ENCODE measurements around the gene CLDN3. TPM values are rescaled to one million over a fixed set of nuclear protein-coding genes. Genes with fewer than 3 reads are reported as not detected.

Gene CLDN3, protein sequence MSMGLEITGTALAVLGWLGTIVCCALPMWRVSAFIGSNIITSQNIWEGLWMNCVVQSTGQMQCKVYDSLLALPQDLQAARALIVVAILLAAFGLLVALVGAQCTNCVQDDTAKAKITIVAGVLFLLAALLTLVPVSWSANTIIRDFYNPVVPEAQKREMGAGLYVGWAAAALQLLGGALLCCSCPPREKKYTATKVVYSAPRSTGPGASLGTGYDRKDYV
- total RNA-seq: not detected

DNA sequence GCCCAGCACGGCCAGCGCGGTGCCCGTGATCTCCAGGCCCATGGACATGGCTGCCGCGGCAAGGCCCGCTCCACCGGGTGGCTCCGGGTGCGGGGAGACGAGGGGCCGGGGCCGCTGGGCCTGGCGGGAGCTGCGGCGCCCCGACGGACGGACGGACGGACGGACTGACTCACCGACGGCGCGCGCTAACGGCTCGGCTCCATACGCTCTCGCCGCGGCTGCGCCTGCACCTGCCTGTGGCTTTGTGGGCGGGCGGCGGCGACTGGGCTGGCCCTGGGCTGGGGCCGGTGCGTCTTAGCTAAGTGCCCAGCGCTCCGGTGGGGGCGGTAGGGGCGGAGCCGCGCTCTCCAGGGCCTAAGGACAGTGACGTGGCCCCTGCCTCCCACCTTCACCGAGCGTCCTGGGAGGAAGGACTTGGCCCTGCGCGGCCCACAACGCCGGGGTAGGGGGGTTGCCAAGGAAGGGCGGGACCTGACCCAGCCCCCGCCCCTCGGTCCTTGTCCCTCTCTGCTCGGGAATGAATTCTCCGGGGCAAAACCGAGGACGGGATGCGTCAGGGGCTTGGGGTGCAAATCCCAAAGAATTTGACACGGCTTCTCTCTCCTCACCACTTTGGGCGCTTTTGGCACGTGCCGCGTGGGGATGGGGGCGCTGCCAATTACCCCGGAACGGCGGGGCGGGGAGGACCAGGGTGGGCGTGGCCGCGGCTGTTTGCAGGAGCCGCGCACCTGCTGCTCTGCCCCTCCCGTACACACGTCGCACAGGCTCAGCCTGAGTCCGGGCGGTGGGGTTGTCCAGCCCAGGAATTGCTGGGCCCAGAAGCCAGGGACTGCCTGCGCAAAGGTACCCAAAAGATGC is at the start of gene CLDN3:
TSS of gene CLDN3 (minus strand) at position 269 of the 858 bp plus-strand sequence. CDS start at position 48, 221 bp downstream.
- TF ChIP-seq, protein P1, sequence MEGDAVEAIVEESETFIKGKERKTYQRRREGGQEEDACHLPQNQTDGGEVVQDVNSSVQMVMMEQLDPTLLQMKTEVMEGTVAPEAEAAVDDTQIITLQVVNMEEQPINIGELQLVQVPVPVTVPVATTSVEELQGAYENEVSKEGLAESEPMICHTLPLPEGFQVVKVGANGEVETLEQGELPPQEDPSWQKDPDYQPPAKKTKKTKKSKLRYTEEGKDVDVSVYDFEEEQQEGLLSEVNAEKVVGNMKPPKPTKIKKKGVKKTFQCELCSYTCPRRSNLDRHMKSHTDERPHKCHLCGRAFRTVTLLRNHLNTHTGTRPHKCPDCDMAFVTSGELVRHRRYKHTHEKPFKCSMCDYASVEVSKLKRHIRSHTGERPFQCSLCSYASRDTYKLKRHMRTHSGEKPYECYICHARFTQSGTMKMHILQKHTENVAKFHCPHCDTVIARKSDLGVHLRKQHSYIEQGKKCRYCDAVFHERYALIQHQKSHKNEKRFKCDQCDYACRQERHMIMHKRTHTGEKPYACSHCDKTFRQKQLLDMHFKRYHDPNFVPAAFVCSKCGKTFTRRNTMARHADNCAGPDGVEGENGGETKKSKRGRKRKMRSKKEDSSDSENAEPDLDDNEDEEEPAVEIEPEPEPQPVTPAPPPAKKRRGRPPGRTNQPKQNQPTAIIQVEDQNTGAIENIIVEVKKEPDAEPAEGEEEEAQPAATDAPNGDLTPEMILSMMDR (IDR thresholded peaks at IDR 0.05; ENCODE audit: low read depth): no peak

DNA sequence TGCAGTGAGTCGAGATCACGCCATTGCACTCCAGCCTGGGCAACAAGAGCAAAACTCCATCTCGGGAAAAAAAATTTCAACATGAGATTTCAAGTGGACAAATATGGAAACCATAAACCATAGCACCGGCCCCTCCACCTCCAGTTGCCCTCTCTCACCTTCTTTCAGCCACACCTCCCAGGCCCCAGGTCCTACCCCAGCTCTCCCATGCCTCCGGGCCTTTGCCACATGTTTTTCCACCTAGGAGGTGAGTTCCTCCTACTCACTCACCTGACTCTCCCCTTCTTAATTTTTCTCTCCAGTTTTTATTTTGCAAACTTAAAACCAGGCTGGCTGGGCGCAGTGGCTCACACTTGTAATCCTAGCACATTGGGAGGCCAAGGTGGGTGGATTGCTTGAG is 47.1 kb upstream of the CLDN3 start:
- TF ChIP-seq, protein P1 (IDR thresholded peaks at IDR 0.05; ENCODE audit: low read depth): no peak

DNA sequence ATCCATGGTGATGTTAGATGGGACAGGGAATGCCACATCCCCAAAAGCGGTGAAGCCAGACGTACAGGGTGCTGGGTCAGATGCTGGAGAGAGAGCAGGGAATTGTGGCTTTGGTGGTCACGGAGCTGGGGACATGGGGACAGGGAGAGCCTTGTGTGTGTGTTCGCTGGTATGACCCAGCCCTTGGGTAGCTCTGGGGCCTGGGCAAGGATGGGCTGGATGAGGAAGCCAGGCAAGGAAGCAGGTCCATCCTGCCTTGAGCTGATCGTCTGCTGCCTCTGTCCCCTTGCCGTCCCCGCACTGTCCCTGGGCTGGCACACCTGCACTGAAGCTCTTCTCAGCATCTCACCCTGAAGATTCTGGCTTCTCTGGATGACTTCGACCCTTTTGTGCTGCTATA is 45.4 kb upstream of the CLDN3 start:
- TF ChIP-seq, protein P1 (IDR thresholded peaks at IDR 0.05; ENCODE audit: low read depth): no peak

DNA sequence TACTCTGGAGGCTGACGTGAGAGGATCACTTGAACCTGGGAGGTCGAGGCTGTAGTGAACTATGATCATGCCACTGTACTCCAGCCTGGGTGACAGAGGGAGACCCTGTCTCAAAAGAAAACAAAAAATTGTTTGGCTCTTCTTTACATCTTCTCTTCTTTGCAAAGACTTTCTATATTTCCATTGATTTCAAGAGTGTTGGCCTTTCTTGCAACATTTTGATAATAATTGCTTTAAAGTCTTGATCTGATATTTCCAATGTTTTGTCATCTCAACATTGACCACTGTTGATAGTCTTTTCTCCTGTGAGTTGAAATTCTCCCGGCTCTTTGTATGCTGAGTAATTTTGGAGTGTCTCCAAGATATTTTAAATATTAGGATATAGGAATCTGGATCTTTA is 42.9 kb upstream of the CLDN3 start:
- TF ChIP-seq, protein P1 (IDR thresholded peaks at IDR 0.05; ENCODE audit: low read depth): no peak

DNA sequence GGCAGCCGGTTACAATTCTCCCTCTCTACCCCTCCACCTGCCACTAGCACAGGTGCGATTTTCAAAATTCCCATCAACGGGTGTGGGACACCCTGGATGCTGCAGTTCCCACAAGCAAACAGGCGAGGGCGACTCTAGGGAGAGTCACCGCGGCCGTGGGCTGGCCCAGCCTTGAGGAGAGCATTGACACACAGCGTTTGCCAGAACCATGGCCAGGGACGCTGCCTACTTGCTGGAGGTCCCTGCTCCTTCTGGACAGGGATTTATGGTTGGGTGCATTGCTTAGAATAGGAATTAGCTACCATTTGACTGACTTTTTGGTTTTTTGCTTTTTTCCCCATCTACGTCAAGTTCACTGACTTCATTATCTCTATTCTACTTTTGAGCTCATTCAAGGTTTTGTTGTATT is 41.7 kb upstream of the CLDN3 start:
- TF ChIP-seq, protein P1 (IDR thresholded peaks at IDR 0.05; ENCODE audit: low read depth): no peak

DNA sequence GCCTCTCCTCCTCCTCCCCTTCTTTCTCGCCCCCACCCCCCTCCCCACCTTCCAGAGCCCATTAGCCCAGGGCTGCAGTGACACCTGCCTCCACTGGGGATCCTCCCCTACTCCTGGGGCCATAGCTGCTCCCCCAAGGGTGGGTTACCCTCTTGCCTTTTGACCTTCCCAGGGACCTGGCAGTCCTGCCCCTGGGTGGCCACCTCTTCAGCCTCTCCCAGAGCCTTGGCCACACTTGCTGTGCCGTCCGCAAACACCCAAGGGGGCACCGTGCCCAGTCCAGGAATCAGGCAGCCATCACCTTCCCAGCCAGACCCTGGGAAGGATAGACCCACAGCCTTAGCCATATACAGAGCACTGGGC is 40.9 kb upstream of the CLDN3 start:
- TF ChIP-seq, protein P1 (IDR thresholded peaks at IDR 0.05; ENCODE audit: low read depth): no peak

DNA sequence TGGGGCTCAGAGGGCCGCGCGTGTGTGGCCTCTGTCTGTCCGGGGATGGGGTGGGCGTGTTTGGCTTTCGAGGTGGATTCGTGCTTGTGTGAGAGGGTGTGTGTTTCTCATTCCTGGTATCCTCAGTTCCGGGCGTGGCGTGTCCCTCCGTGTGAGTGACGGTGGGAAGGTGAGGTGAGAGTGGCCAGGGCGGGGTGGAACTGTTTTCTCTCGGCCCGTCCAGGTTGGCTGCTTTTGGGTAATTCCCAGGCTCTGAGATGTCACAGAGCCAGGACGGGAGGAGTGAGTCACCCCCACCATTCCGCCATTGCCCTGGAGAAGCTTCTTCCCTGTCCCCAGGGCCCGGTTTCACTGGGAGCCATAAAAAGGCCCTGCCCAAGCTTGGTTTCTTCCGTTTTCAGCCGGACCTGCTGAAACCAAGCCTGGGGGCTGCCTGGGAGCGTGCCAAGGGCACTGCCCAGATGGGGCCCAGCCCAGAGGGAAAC is 39.4 kb upstream of the CLDN3 start:
- TF ChIP-seq, protein P1 (IDR thresholded peaks at IDR 0.05; ENCODE audit: low read depth): no peak

Measured in subcutaneous adipose tissue (tissue), 4 donors.